ENCODE results near the gene KRT33B.

GRCh38 chr17:41396340-41396739 is 26.7 kb upstream of the KRT33B start:
- no peak for TF ChIP-seq CTCF (IDR thresholded peaks at IDR 0.05)
- no peak for TF ChIP-seq SIN3A (IDR thresholded peaks at IDR 0.05; ENCODE audit: borderline replicate concordance, insufficient read depth, low read depth, low read length)
- no peak for TF ChIP-seq TCF7L2 (IDR thresholded peaks at IDR 0.05; ENCODE audit: low read depth, low read length)
- TF ChIP-seq, protein P1, sequence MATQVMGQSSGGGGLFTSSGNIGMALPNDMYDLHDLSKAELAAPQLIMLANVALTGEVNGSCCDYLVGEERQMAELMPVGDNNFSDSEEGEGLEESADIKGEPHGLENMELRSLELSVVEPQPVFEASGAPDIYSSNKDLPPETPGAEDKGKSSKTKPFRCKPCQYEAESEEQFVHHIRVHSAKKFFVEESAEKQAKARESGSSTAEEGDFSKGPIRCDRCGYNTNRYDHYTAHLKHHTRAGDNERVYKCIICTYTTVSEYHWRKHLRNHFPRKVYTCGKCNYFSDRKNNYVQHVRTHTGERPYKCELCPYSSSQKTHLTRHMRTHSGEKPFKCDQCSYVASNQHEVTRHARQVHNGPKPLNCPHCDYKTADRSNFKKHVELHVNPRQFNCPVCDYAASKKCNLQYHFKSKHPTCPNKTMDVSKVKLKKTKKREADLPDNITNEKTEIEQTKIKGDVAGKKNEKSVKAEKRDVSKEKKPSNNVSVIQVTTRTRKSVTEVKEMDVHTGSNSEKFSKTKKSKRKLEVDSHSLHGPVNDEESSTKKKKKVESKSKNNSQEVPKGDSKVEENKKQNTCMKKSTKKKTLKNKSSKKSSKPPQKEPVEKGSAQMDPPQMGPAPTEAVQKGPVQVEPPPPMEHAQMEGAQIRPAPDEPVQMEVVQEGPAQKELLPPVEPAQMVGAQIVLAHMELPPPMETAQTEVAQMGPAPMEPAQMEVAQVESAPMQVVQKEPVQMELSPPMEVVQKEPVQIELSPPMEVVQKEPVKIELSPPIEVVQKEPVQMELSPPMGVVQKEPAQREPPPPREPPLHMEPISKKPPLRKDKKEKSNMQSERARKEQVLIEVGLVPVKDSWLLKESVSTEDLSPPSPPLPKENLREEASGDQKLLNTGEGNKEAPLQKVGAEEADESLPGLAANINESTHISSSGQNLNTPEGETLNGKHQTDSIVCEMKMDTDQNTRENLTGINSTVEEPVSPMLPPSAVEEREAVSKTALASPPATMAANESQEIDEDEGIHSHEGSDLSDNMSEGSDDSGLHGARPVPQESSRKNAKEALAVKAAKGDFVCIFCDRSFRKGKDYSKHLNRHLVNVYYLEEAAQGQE (IDR thresholded peaks at IDR 0.05; ENCODE audit: insufficient read depth in 1 of 2, low read depth in 2 of 2, low read length in 1 of 2), result no peak
- TF ChIP-seq POLR2AphosphoS5 (IDR thresholded peaks at IDR 0.05; ENCODE audit: low read depth, low read length), result no peak

Measured in Panc1 (cell line).